Measurements from ENCODE around the gene FBXW9.

FBXW9 gene

DNA sequence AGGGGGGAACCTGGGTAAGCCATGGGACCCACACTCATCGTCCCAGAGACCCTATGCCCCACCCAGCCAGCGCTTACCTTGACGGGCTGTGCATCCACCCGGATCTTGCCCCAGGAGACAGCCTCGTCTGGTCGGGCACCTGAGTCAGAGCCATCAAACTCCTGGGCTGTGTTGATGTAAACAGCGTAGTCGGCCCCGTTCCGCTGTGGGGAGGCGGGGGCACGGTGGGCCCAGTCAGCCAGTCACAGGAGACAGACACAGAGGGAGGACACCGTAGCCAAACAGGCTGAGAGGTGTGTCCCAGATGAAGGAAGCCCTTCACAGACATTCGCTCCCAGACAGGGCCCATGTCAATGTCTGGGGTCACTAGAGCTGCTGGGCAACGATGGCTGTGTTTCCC lies 20.5 kb downstream of the FBXW9 start:
- no peak for TF ChIP-seq ZFX (IDR thresholded peaks at IDR 0.05; ENCODE audit: borderline replicate concordance)
- H3K27ac ChIP-seq, result peak overlapping the region; percentile 25; the same call in 1 of the 2 replicates

DNA sequence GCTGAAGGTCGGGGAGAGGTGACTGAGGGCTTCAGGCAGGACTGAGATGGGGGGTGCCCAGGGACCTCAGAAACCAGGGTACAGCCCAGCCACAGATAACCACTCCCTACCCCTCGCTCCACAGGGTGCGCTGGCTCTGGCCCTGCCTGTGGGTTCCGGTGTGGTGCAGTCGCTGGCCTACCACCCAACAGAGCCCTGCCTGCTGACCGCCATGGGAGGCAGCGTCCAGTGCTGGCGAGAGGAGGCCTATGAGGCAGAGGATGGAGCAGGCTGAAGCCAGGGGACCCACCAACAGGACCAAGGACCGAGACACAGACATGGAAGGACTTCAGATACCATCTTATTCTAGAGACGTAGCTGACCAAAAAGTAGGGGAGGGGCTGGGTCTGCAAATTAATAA lies 21.0 kb downstream of the FBXW9 start:
- no peak overlapping the region for H3K27ac ChIP-seq
- TF ChIP-seq, protein P1, sequence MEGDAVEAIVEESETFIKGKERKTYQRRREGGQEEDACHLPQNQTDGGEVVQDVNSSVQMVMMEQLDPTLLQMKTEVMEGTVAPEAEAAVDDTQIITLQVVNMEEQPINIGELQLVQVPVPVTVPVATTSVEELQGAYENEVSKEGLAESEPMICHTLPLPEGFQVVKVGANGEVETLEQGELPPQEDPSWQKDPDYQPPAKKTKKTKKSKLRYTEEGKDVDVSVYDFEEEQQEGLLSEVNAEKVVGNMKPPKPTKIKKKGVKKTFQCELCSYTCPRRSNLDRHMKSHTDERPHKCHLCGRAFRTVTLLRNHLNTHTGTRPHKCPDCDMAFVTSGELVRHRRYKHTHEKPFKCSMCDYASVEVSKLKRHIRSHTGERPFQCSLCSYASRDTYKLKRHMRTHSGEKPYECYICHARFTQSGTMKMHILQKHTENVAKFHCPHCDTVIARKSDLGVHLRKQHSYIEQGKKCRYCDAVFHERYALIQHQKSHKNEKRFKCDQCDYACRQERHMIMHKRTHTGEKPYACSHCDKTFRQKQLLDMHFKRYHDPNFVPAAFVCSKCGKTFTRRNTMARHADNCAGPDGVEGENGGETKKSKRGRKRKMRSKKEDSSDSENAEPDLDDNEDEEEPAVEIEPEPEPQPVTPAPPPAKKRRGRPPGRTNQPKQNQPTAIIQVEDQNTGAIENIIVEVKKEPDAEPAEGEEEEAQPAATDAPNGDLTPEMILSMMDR (IDR thresholded peaks at IDR 0.05), result no peak
- TF ChIP-seq ZFX (IDR thresholded peaks at IDR 0.05; ENCODE audit: borderline replicate concordance), result no peak

DNA sequence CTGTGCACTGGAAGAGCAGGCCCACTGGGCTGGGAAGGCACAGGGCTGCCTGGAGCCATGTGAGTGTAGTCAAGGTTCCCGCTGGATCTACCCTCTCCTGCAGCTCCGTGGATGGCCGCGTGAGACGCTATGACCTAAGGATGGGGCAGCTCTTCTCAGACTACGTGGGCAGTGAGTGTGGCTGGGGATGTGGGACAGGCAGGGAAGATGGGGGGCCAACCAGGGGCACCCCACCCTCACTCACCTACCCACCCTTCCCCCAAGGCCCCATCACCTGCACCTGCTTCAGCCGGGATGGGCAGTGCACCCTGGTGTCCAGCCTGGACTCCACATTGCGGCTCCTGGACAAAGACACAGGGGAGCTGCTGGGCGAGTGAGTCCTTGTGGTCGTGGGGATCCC lies 23.7 kb downstream of the FBXW9 start:
- TF ChIP-seq, protein P1 (IDR thresholded peaks at IDR 0.05), result no peak
- no peak for TF ChIP-seq ZFX (IDR thresholded peaks at IDR 0.05; ENCODE audit: borderline replicate concordance)
- no peak overlapping the region for H3K27ac ChIP-seq

DNA sequence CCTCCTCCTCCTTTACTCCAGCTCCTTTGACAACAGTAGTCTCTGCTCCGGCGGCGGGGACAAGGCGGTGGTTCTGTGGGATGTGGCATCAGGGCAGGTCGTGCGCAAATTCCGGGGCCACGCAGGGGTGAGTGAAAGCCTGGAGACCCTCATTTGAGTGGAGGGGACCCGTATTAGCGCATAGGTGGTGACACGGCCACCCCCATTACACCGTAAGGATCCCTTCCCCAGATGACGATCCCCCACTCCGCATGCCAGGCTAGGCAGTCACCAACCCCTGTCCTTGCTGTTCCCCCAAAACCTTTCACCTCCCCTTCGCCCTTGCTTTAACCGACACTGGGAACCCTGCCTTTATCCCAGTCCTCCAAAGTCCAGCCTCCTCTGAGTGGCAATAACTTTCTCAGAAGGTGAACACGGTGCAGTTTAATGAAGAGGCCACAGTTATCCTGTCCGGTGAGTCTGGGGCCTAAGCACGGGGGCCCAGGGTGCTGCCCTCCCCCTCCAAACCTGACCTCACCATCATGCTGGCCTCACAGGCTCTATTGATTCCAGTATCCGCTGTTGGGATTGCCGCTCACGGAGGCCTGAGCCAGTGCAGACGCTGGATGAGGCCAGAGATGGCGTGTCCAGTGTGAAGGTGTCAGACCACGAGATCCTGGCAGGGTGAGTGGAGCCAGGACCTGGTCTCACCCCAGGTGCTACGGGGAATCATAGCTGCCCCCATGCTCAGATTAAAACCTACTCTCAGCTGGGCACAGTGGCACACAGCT lies 26.1 kb downstream of the FBXW9 start:
- no peak for TF ChIP-seq ZFX (IDR thresholded peaks at IDR 0.05; ENCODE audit: borderline replicate concordance)
- TF ChIP-seq, protein P1 (IDR thresholded peaks at IDR 0.05), result no peak
- peak overlapping the region; percentile 90 for H3K27ac ChIP-seq

DNA sequence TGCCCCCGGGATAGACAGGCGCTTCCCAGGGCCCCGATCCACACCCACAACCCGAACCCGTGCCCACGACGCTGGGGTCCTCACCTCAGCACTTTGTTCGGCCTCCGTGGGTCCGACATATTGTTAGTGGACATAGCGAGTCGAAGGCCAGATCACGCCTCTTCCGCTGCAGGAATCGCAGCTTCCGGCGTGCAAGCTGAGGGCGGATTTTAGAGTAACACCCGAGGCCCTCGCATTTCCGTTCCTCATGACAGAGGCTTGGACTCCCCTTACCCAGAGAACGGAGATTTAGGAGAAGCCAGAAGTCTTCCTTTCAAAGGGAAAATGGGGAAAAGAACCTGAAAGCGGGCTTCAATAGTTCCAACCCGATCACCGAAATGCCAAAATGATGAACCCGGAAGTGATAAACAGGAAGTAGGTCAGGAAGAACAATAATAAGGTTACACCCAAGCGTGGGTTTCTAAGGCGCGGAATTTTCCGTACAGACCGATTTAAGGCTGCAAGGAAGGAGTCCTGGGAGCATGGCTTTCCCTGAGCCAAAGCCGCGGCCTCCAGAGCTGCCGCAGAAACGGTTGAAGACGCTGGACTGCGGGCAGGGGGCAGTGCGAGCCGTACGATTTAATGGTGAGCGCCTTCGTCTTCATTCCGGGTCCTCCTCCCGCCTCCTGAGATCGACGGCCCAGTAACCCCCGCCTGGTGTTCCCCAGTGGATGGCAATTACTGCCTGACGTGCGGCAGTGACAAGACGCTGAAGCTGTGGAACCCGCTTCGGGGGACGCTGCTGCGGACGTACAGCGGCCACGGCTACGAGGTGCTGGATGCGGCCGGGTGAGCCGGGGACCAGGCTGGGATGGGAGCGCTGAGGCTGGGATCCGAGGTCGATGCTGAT lies 26.9 kb downstream of the FBXW9 start:
- peak overlapping the region; percentile 90 for H3K27ac ChIP-seq
- TF ChIP-seq ZFX (IDR thresholded peaks at IDR 0.05; ENCODE audit: borderline replicate concordance), result no peak
- TF ChIP-seq, protein P1 (IDR thresholded peaks at IDR 0.05), result no peak

DNA sequence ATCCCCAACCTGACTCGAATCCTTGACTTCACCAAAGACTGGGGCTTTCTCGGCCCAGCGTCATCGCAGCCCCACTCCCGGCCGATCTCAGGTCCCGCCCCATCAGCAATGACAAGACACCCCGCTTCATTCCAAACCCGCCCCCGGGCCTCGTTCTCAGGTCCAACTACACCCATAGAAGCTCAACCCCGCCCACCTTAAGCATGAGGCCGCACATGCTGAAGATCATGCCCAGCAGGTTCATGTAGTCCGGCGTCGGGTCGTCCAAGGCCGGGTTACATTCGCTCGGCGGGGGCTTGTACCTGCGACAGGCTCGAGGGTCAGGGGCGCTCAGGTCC lies 27.5 kb downstream of the FBXW9 start:
- peak overlapping the region; percentile 90 for H3K27ac ChIP-seq
- TF ChIP-seq, protein P1 (IDR thresholded peaks at IDR 0.05), result no peak
- TF ChIP-seq ZFX (IDR thresholded peaks at IDR 0.05; ENCODE audit: borderline replicate concordance), result no peak

DNA sequence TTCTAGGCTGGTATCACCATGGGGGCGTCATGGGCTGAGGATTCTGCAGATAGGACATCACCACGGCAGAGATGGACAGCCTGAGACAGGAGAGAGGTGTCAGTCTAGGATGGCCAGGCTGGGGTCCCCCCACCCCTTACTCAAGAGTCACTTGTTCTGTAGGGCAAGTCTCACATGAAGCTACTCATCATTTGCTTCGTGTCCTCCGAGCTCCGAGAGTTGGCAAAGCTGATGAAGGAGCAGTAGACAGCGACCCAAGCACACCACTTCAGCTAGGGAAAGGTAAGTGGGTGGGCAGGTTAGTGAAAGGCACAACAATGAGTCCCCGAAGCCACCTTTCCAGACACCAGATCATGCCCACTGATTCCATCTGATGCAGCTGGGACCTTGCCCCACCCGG lies 28.1 kb downstream of the FBXW9 start:
- peak overlapping the region; percentile 90 for H3K27ac ChIP-seq
- TF ChIP-seq, protein P1 (IDR thresholded peaks at IDR 0.05), result no peak
- no peak for TF ChIP-seq ZFX (IDR thresholded peaks at IDR 0.05; ENCODE audit: borderline replicate concordance)
